ENCODE results near the gene NFATC3.

Gene NFATC3

DNA sequence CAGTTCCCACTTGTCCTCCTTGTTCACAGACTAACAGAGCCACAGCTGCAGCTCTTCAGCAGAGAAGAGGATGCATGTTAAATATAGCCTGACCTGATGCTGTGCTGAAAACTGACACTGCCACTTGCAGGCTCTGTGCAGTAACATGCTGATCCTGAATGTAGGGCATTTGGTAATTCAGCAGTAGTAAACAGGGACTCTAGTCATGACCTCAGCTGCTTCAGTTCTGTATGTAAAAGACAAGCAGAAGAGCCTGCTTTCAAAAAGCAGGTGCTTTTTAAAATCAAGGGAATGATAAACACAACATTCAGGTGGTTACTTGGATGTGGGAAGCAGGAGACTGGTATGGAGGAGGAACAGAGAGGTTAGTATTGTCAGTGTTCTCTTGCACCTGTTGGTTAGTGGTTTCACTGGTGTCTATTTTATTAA is 116.9 kb downstream of the NFATC3 start:
- ChIA-PET POLR2A (ENCODE audit: low non-redundant PET) (interaction anchor here (0.6 kb wide), 1 partner anchor 26 kb away, joined by 4 read pairs; no protein-coding TSS in a partner anchor), CTCF (interaction anchor here (0.5 kb wide), 1 partner anchor 16 kb away, joined by 3 read pairs; no protein-coding TSS in a partner anchor)
- TF ChIP-seq, protein P1, sequence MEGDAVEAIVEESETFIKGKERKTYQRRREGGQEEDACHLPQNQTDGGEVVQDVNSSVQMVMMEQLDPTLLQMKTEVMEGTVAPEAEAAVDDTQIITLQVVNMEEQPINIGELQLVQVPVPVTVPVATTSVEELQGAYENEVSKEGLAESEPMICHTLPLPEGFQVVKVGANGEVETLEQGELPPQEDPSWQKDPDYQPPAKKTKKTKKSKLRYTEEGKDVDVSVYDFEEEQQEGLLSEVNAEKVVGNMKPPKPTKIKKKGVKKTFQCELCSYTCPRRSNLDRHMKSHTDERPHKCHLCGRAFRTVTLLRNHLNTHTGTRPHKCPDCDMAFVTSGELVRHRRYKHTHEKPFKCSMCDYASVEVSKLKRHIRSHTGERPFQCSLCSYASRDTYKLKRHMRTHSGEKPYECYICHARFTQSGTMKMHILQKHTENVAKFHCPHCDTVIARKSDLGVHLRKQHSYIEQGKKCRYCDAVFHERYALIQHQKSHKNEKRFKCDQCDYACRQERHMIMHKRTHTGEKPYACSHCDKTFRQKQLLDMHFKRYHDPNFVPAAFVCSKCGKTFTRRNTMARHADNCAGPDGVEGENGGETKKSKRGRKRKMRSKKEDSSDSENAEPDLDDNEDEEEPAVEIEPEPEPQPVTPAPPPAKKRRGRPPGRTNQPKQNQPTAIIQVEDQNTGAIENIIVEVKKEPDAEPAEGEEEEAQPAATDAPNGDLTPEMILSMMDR (conservative IDR thresholded peaks at IDR 0.05; ENCODE audit: low read depth), result no peak
- DNase-seq (ENCODE audit: low spot score), result no peak
- H3K27ac ChIP-seq, result no peak overlapping the region

DNA sequence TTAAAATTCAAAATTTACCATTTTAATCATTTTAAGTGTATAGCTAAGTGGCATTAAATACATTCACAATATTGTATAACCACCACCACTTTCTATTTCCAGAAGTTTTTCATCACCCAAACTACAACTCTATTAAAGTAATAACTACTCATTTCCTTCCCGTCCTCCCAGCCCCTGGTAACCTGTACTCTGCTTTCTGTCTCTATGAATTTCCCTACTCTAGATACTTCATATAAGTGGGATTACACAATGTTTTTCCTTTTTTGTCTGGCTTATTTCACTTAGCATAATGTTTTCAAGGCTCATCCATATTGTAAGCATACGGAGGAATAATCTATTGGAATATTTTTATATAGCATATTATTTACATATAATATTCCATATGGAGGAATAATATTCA is 121.1 kb downstream of the NFATC3 start:
- ChIA-PET POLR2A (ENCODE audit: low non-redundant PET) (no interaction called here), CTCF (no interaction called here)
- TF ChIP-seq, protein P1 (conservative IDR thresholded peaks at IDR 0.05; ENCODE audit: low read depth), result no peak
- H3K27ac ChIP-seq, result no peak overlapping the region
- DNase-seq (ENCODE audit: low spot score), result no peak

DNA sequence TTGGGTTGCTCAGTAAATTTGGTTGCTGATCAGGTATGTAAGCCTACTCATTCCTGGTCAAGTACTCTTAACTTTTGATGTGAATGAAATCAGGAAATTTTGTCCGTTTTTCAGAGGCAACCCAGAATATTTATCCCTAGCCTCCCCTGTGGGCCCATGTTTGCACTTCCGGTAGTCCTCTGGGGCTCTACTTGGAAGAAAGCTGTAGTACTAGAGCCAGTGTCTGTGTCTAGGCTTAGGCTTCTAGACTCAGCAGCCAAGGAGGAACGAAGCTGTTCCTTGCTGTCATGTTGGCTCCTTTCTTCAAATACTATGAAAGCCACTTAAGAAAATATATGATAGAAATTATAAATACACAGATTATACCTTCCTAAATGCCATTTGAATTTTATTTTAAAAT is 129.6 kb downstream of the NFATC3 start:
- POLR2A ChIA-PET (ENCODE audit: low non-redundant PET), result no interaction called here
- CTCF ChIA-PET, result no interaction called here
- DNase-seq (ENCODE audit: low spot score), result no peak
- TF ChIP-seq, protein P1 (conservative IDR thresholded peaks at IDR 0.05; ENCODE audit: low read depth), result no peak
- no peak overlapping the region for H3K27ac ChIP-seq

DNA sequence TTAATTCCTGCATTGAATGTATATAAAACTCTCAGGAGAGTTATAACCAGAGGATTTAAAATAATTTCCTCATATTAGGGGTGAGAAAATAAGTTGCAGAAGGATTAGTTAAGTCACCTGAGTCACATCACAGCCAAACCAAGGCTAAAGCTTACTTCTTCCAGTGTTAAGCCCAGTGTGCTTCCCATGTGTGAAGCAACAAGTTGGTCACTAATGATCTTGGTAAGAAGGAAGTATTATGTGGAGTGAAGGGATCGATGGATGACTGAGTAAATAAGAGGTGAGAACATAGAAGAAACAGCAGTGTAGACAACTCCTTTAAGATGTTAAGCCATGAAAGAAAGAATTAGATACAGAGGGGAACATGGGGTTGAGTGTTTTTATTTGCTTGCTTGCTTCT is 130.1 kb downstream of the NFATC3 start:
- CTCF ChIA-PET, result no interaction called here
- POLR2A ChIA-PET (ENCODE audit: low non-redundant PET), result no interaction called here

GRCh38 chr16:68216240-68216639 is 131.1 kb downstream of the NFATC3 start:
- no peak for DNase-seq (ENCODE audit: low spot score)
- POLR2A ChIA-PET (ENCODE audit: low non-redundant PET), result no interaction called here

More for the DNA sequence above, 130.1 kb downstream of the NFATC3 start:
- TF ChIP-seq, protein P1 (conservative IDR thresholded peaks at IDR 0.05; ENCODE audit: low read depth), result no peak
- DNase-seq (ENCODE audit: low spot score), result no peak
- H3K27ac ChIP-seq, result no peak overlapping the region

DNA sequence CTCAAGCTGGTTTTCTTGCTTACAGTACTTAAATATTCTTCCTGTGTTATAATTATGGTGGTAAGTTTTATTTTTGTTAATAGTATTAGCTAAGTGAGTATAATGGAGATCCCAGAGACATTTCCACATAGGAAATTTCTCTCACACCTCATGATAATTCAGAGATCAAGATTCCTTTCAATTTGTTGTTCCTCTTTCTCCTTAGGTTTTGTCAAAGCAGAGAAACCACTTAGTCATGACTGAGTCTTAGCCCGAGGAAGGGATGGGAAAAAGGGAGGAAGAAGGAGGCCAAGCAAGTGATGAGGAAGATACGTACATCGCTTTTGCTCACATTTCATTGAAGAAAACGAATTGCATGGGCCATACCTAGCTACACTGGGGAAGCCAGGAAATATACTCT is 132.3 kb downstream of the NFATC3 start:
- POLR2A ChIA-PET (ENCODE audit: low non-redundant PET), result no interaction called here
- DNase-seq (ENCODE audit: low spot score), result no peak
- CTCF ChIA-PET, result no interaction called here
- no peak overlapping the region for H3K27ac ChIP-seq
- TF ChIP-seq, protein P1 (conservative IDR thresholded peaks at IDR 0.05; ENCODE audit: low read depth), result no peak

More at GRCh38 chr16:68216240-68216639, 131.1 kb downstream of the NFATC3 start:
- TF ChIP-seq, protein P1 (conservative IDR thresholded peaks at IDR 0.05; ENCODE audit: low read depth), result no peak
- H3K27ac ChIP-seq, result no peak overlapping the region
- CTCF ChIA-PET, result interaction anchor here (0.6 to 1.0 kb wide), 3 partner anchors 120 to 169 kb away, joined by 3 read pairs; no protein-coding TSS in a partner anchor

All from RWPE1 (cell line).